Keratinocyte (primary cell): ENCODE data around the gene ENTPD7. TPM values are rescaled to one million over a fixed set of nuclear protein-coding genes. Genes with fewer than 3 reads are reported as not detected.

Experiments
- DNase-seq: peaks from one replicate; pipeline ENCODE4 v3.0.0-alpha.2; 2011; ENCODE audit warnings: low read depth, missing footprints, low spot score
- FAIRE-seq: peaks from 2 replicates; lab custom pipeline; 2011; peaks lifted over from hg19 to GRCh38; lab: Jason Lieb, UNC
- H2AFZ ChIP-seq: 2 replicates; pipeline ENCODE4 v1.6.0; 2012; ENCODE audit warnings: low read length, control low read depth, inconsistent platforms; ENCODE audit not compliant: control insufficient read depth
- H3K27ac ChIP-seq: 2 replicates; pipeline ENCODE4 v1.5.1; 2011; ENCODE audit warnings: low read length; ENCODE audit not compliant: control insufficient read depth, insufficient read depth
- H3K27me3 ChIP-seq: 3 replicates; pipeline ENCODE4 v1.6.0; 2011; ENCODE audit warnings: low read length; ENCODE audit not compliant: control insufficient read depth, insufficient read depth; ENCODE audit errors: extremely low read depth
- H3K36me3 ChIP-seq, 2 experiments: 2 replicates in 1 of 2; 3 replicates in 1 of 2; pipeline ENCODE4 v1.5.1; 2011; ENCODE audit warnings: low read length in 2 of 2, mild to moderate bottlenecking in 1 of 2; ENCODE audit not compliant: control insufficient read depth in 2 of 2, insufficient read depth in 2 of 2; ENCODE audit errors: extremely low read depth in 1 of 2
- H3K4me1 ChIP-seq: 3 replicates; pipeline ENCODE4 v1.5.1; 2011; ENCODE audit warnings: low read length; ENCODE audit not compliant: control insufficient read depth, insufficient read depth; ENCODE audit errors: extremely low read depth
- H3K4me2 ChIP-seq: 3 replicates; pipeline ENCODE4 v1.6.0; 2011; ENCODE audit warnings: low read depth, low read length; ENCODE audit not compliant: control insufficient read depth, insufficient read depth; ENCODE audit errors: extremely low read depth
- H3K4me3 ChIP-seq, 3 experiments: fragments of 200-600 bp in 1 of 3; sonication (generic) in 1 of 3; 2 replicates in 2 of 3; 3 replicates in 1 of 3; pipeline ENCODE4 v1.5.1; 2011 to 2016; ENCODE audit warnings: low read length in 3 of 3, mild to moderate bottlenecking in 3 of 3, control low read depth in 2 of 3, inconsistent platforms in 1 of 3, low read depth in 1 of 3, mixed read lengths in 1 of 3, mixed run types in 1 of 3, moderate library complexity in 1 of 3; ENCODE audit not compliant: control insufficient read depth in 2 of 3, insufficient read depth in 2 of 3; ENCODE audit errors: extremely low read depth in 1 of 3
- H3K79me2 ChIP-seq: 2 replicates; pipeline ENCODE4 v1.6.0; 2012; ENCODE audit warnings: low read length; ENCODE audit not compliant: control insufficient read depth, insufficient read depth
- H3K9ac ChIP-seq: 3 replicates; pipeline ENCODE4 v1.6.0; 2011; ENCODE audit warnings: low read length; ENCODE audit not compliant: control insufficient read depth, insufficient read depth; ENCODE audit errors: extremely low read depth
- H3K9me1 ChIP-seq: 3 replicates; pipeline ENCODE4 v1.6.0; 2011; ENCODE audit warnings: low read length; ENCODE audit not compliant: control insufficient read depth, insufficient read depth; ENCODE audit errors: extremely low read depth
- H3K9me3 ChIP-seq: 2 replicates; pipeline ENCODE4 v1.5.1; 2012; ENCODE audit warnings: low read depth, low read length; ENCODE audit not compliant: control insufficient read depth
- H4K20me1 ChIP-seq: 3 replicates; pipeline ENCODE4 v1.6.0; 2011; ENCODE audit warnings: low read length; ENCODE audit not compliant: control insufficient read depth, insufficient read depth; ENCODE audit errors: extremely low read depth
- CTCF ChIP-seq, 3 experiments: IDR thresholded peaks in 1 of 3; conservative IDR thresholded peaks in 1 of 3; optimal IDR thresholded peaks in 1 of 3; 2 replicates in 2 of 3; 3 replicates in 1 of 3; pipeline versions ENCODE3 to v1.5.1; 2011; ENCODE audit warnings: low read length in 3 of 3, mild to moderate bottlenecking in 3 of 3, moderate library complexity in 2 of 3, control low read depth in 1 of 3, inconsistent platforms in 1 of 3; ENCODE audit not compliant: insufficient read depth in 2 of 3; ENCODE audit errors: extremely low read depth in 1 of 3
- EZH2 ChIP-seq: IDR thresholded peaks from one replicate; pipeline ENCODE4 v1.6.1; 2012; ENCODE audit warnings: inconsistent platforms, mild to moderate bottlenecking, low read length, moderate library complexity
- dilution Hi-C: fragments of 300-500 bp; cut with MboI; formaldehyde crosslinking; loops from one replicate; pipeline ENCODE4 v1.7.0; 2020; ENCODE audit warnings: low sequenced_read_pairs; ENCODE audit not compliant: extremely low pct_ligation_motif_present
- polyA plus RNA-seq, 5 experiments: library from polyadenylated mRNA; depleted of rRNA in 3 of 5; stranded (reverse) in 3 of 5; stranded (forward) in 1 of 5; unstranded in 1 of 5; fragments of >200 nt; gene quantifications; 1 replicate in 1 of 5; 2 replicates in 3 of 5; 3 replicates in 1 of 5; pipeline versions ENCODE4 v1.2.1 to v1.2.3, GENCODE V29; 2011 to 2012; ENCODE audit warnings: missing spikeins in 2 of 5, low read depth in 1 of 5, low replicate concordance in 1 of 5

ENTPD7 gene
- polyA plus RNA-seq, 1 donor (not counting 4 experiments of a cell fraction or from before 2014, with no cell fraction given) = 18.1 TPM

GRCh38 chr10:99628923-99629624, 30.2 kb upstream of the ENTPD7 start:
- FAIRE-seq (no peak), DNase-seq (no peak)
- dilution Hi-C loops = no loop called here
- Histone ChIP-seq H3K9me3 (no peaks in the 10 kb centered on the region), H3K36me3 (no peaks in the 10 kb centered on the region), H3K27ac (no peak overlapping the region), H3K4me1 (peaks cover 25% of the 10 kb centered on the region), H3K79me2 (no peaks in the 10 kb centered on the region), H3K4me3 (no peak overlapping the region), H2AFZ (no peak overlapping the region), H3K27me3 (no peaks in the 10 kb centered on the region), H3K9ac (no peak overlapping the region), H3K9me1 (no peaks in the 10 kb centered on the region), H3K4me2 (peak overlapping the region; percentile 42), H4K20me1 (no peaks in the 10 kb centered on the region)
- TF ChIP-seq EZH2 (no peak), CTCF (optimal IDR thresholded peaks at IDR 0.05 in 1 of 3, IDR thresholded peaks at IDR 0.05 in 1 of 3, conservative IDR thresholded peaks at IDR 0.05 in 1 of 3; ENCODE audit: extremely low read depth in 1 of 3, insufficient read depth in 2 of 3, low read length in 3 of 3) (no peak)

- H3K27me3 ChIP-seq = no peaks in the 10 kb centered on the region
- H3K4me2 ChIP-seq = peak overlapping the region; percentile 42
- H3K36me3 ChIP-seq = no peaks in the 10 kb centered on the region
- no peaks in the 10 kb centered on the region for H4K20me1 ChIP-seq
- H3K9me1 ChIP-seq = no peaks in the 10 kb centered on the region
- H3K9ac ChIP-seq = peak overlapping the region; percentile 13
- no peak overlapping the region for H2AFZ ChIP-seq
- no peaks in the 10 kb centered on the region for H3K9me3 ChIP-seq
- FAIRE-seq (no peak), DNase-seq (no peak)
- no peak for TF ChIP-seq CTCF (optimal IDR thresholded peaks at IDR 0.05 in 1 of 3, IDR thresholded peaks at IDR 0.05 in 1 of 3, conservative IDR thresholded peaks at IDR 0.05 in 1 of 3; ENCODE audit: extremely low read depth in 1 of 3, insufficient read depth in 2 of 3, low read length in 3 of 3)
- no peak for TF ChIP-seq EZH2
- dilution Hi-C loops = no loop called here
- peaks cover 25% of the 10 kb centered on the region for H3K4me1 ChIP-seq
- no peaks in the 10 kb centered on the region for H3K79me2 ChIP-seq
- H3K27ac ChIP-seq = no peak overlapping the region
- H3K4me3 ChIP-seq = no peak overlapping the region
Measured at GRCh38 chr10:99629625-99629978, 29.7 kb upstream of the ENTPD7 start.
